Vagina (tissue), 2 donors: ENCODE results near the gene SHISA6. TPM values are rescaled to one million over a fixed set of nuclear protein-coding genes. Genes with fewer than 3 reads are reported as not detected.

ENCODE experiments used
- DNase-seq, 2 donors: peaks; one replicate each; pipeline ENCODE4 v3.0.0-alpha.2; 2017; ENCODE audit errors: extremely low spot score in 2 of 2
- H3K27ac ChIP-seq: fragments of 200-600 bp; sonication (generic); one replicate; pipeline ENCODE4 v1.5.1; 2019
- H3K27me3 ChIP-seq: fragments of 200-600 bp; sonication (generic); one replicate; pipeline ENCODE4 v1.5.1; 2019
- H3K36me3 ChIP-seq, 2 donors: fragments of 200-600 bp; sonication (generic); one replicate each; pipeline ENCODE4 v1.5.1; 2017 to 2019
- H3K4me1 ChIP-seq: fragments of 200-600 bp; sonication (generic); one replicate; pipeline ENCODE4 v1.5.1; 2019
- H3K4me3 ChIP-seq, 2 donors: fragments of 200-600 bp; sonication (generic); 1 replicate in 1 of 2; 2 replicates in 1 of 2; pipeline ENCODE4 v1.5.1; 2016 to 2019
- H3K9me3 ChIP-seq: fragments of 200-600 bp; sonication (generic); one replicate; pipeline ENCODE4 v1.5.1; 2019
- CTCF ChIP-seq, 3 experiments: fragments of 450-650 bp in 2 of 3; fragments of 200-600 bp in 1 of 3; sonication (generic) in 1 of 3; IDR thresholded peaks; one replicate each; pipeline ENCODE4 v1.5.1; 2017 to 2019; ENCODE audit warnings: antibody characterized with exemption in 3 of 3, mild to moderate bottlenecking in 2 of 3, moderate library complexity in 2 of 3
- POLR2A ChIP-seq, 2 donors: fragments of 450-650 bp; IDR thresholded peaks; one replicate each; pipeline ENCODE4 v1.6.1; 2017; ENCODE audit warnings: antibody characterized with exemption in 2 of 2, mild to moderate bottlenecking in 2 of 2, moderate library complexity in 2 of 2
- POLR2AphosphoS5 ChIP-seq, 2 donors: sonication (generic); formaldehyde crosslinking; IDR thresholded peaks; one replicate each; pipeline ENCODE4 v1.9.0; 2017; ENCODE audit warnings: antibody characterized with exemption in 2 of 2, mild to moderate bottlenecking in 2 of 2, low read depth in 1 of 2; ENCODE audit not compliant: insufficient read depth in 1 of 2
- intact Hi-C: fragments of 100-400 bp; cut with DNase I; formaldehyde crosslinking; loops from one replicate; pipeline ENCODE4 v1.15.1; 2023
- total RNA-seq: library from RNA; depleted of rRNA; stranded (reverse); fragments of >200 nt; gene quantifications from one replicate; pipeline ENCODE4 v1.2.3, GENCODE V29; 2016

SHISA6 gene
- total RNA-seq, 1 donor from 2014 or later: 1.5 TPM

GRCh38 chr17:11545002-11545401, 304.0 kb downstream of the SHISA6 start:
- Histone ChIP-seq H3K27ac (no peak overlapping the region), H3K36me3 (no peaks in the 10 kb centered on the region), H3K4me3 (no peak overlapping the region), H3K27me3 (no peaks in the 10 kb centered on the region), H3K4me1 (no peaks in the 10 kb centered on the region), H3K9me3 (no peaks in the 10 kb centered on the region)
- TF ChIP-seq POLR2AphosphoS5 (IDR thresholded peaks at IDR 0.05; ENCODE audit: insufficient read depth in 1 of 2, low read depth in 1 of 2) (no peak), CTCF (IDR thresholded peaks at IDR 0.05) (no peak), POLR2A (IDR thresholded peaks at IDR 0.05) (no peak)
- intact Hi-C loops: no loop called here
- DNase-seq: no peak

GRCh38 chr17:11545696-11546095, 304.7 kb downstream of the SHISA6 start:
- H3K4me3 ChIP-seq: no peak overlapping the region
- H3K36me3 ChIP-seq: no peaks in the 10 kb centered on the region
- H3K4me1 ChIP-seq: no peaks in the 10 kb centered on the region
- no peaks in the 10 kb centered on the region for H3K27me3 ChIP-seq
- TF ChIP-seq POLR2AphosphoS5 (IDR thresholded peaks at IDR 0.05; ENCODE audit: insufficient read depth in 1 of 2, low read depth in 1 of 2) (no peak), CTCF (IDR thresholded peaks at IDR 0.05) (no peak), POLR2A (IDR thresholded peaks at IDR 0.05) (no peak)
- no peaks in the 10 kb centered on the region for H3K9me3 ChIP-seq
- no peak for DNase-seq
- no peak overlapping the region for H3K27ac ChIP-seq
- intact Hi-C loops: no loop called here

GRCh38 chr17:11547853-11548252, 306.8 kb downstream of the SHISA6 start:
- TF ChIP-seq POLR2A (IDR thresholded peaks at IDR 0.05) (no peak), POLR2AphosphoS5 (IDR thresholded peaks at IDR 0.05; ENCODE audit: insufficient read depth in 1 of 2, low read depth in 1 of 2) (no peak), CTCF (IDR thresholded peaks at IDR 0.05) (no peak)
- H3K27me3 ChIP-seq: no peaks in the 10 kb centered on the region
- H3K4me3 ChIP-seq: no peak overlapping the region
- no peaks in the 10 kb centered on the region for H3K36me3 ChIP-seq
- intact Hi-C loops: no loop called here
- no peak for DNase-seq
- no peak overlapping the region for H3K27ac ChIP-seq
- H3K4me1 ChIP-seq: no peaks in the 10 kb centered on the region
- H3K9me3 ChIP-seq: no peaks in the 10 kb centered on the region

GRCh38 chr17:11548398-11548797, 307.4 kb downstream of the SHISA6 start:
- H3K36me3 ChIP-seq: no peaks in the 10 kb centered on the region
- DNase-seq: no peak
- H3K4me3 ChIP-seq: no peak overlapping the region
- no peak overlapping the region for H3K27ac ChIP-seq
- TF ChIP-seq POLR2A (IDR thresholded peaks at IDR 0.05) (no peak), POLR2AphosphoS5 (IDR thresholded peaks at IDR 0.05; ENCODE audit: insufficient read depth in 1 of 2, low read depth in 1 of 2) (no peak), CTCF (IDR thresholded peaks at IDR 0.05) (no peak)
- no peaks in the 10 kb centered on the region for H3K9me3 ChIP-seq
- no peaks in the 10 kb centered on the region for H3K27me3 ChIP-seq
- intact Hi-C loops: no loop called here
- no peaks in the 10 kb centered on the region for H3K4me1 ChIP-seq

GRCh38 chr17:11550431-11550830, 309.4 kb downstream of the SHISA6 start:
- DNase-seq: no peak
- TF ChIP-seq CTCF (IDR thresholded peaks at IDR 0.05): no peak
- no peak for TF ChIP-seq POLR2A (IDR thresholded peaks at IDR 0.05)
- no peak for TF ChIP-seq POLR2AphosphoS5 (IDR thresholded peaks at IDR 0.05; ENCODE audit: insufficient read depth in 1 of 2, low read depth in 1 of 2)
- no peaks in the 10 kb centered on the region for H3K4me1 ChIP-seq
- intact Hi-C loops: no loop called here
- no peaks in the 10 kb centered on the region for H3K36me3 ChIP-seq
- H3K27ac ChIP-seq: no peak overlapping the region
- no peak overlapping the region for H3K4me3 ChIP-seq
- H3K9me3 ChIP-seq: no peaks in the 10 kb centered on the region
- H3K27me3 ChIP-seq: no peaks in the 10 kb centered on the region
